ENCODE results near the gene AQP2. TPM values are rescaled to one million over a fixed set of nuclear protein-coding genes. Genes with fewer than 3 reads are reported as not detected.
A peak's percentile ranks its signal among the peaks of the same experiment; 100 is the strongest.

Gene AQP2
- total RNA-seq, 2 donors from 2014 or later, result 3.0 TPM; not detected in 1

DNA sequence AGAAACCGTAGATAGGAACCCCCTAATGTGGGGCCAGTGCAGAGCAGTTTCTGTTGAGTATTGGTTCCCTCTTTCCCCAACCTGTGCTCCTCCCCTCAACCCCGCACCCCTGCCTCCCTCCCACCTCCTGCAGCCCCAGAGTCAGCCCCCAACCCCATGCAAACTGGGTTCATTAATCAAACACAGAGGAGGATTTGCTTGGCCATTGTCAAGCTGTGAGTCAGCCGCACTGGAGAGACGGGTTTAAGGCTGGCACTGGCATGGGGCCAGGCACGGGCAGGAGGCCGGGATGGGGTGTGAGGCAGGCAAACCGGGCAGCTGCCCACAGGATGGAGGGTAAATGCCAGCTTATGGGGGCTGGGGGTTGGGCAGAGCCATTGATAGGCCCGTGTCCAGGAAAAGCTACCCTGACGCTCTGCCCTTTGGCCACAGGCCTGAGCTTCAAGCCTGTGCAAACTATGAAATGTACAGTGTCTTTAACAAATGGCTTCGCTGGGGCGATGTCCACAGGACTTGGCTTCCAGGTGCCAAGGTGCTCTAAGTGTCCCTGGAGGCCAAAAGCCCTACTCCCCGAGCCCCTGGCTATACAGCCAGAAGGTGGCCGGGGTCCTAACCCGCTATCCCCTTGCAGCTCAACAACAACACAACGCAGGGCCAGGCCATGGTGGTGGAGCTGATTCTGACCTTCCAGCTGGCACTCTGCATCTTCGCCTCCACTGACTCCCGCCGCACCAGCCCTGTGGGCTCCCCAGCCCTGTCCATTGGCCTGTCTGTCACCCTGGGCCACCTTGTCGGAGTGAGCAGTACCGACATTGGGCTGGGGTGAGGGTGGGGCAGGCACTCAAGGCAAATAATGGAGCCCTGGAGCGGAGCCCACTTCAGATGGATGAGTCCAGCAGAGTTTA lies 12.6 kb downstream of the AQP2 start:
- ATAC-seq (ENCODE audit: insufficient number of reproducible peaks, low FRiP score, low read depth) (no peak), DNase-seq (ENCODE audit: low spot score) (peak; percentile 38)
- no peaks in the 10 kb centered on the region for H3K36me3 ChIP-seq
- no peak overlapping the region for H3K4me3 ChIP-seq
- no peaks in the 10 kb centered on the region for H3K27me3 ChIP-seq (replicated peaks; ENCODE audit: insufficient read depth)
- H3K4me1 ChIP-seq (ENCODE audit: control insufficient read depth in 1 of 2, low read depth in 2 of 2), result peaks cover 11 to 34% of the 10 kb centered on the region in 2 donors
- TF ChIP-seq, protein P1, sequence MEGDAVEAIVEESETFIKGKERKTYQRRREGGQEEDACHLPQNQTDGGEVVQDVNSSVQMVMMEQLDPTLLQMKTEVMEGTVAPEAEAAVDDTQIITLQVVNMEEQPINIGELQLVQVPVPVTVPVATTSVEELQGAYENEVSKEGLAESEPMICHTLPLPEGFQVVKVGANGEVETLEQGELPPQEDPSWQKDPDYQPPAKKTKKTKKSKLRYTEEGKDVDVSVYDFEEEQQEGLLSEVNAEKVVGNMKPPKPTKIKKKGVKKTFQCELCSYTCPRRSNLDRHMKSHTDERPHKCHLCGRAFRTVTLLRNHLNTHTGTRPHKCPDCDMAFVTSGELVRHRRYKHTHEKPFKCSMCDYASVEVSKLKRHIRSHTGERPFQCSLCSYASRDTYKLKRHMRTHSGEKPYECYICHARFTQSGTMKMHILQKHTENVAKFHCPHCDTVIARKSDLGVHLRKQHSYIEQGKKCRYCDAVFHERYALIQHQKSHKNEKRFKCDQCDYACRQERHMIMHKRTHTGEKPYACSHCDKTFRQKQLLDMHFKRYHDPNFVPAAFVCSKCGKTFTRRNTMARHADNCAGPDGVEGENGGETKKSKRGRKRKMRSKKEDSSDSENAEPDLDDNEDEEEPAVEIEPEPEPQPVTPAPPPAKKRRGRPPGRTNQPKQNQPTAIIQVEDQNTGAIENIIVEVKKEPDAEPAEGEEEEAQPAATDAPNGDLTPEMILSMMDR (IDR thresholded peaks at IDR 0.05), result no peak
- no peaks in the 10 kb centered on the region for H3K9me3 ChIP-seq
- no peak overlapping the region for H3K27ac ChIP-seq

DNA sequence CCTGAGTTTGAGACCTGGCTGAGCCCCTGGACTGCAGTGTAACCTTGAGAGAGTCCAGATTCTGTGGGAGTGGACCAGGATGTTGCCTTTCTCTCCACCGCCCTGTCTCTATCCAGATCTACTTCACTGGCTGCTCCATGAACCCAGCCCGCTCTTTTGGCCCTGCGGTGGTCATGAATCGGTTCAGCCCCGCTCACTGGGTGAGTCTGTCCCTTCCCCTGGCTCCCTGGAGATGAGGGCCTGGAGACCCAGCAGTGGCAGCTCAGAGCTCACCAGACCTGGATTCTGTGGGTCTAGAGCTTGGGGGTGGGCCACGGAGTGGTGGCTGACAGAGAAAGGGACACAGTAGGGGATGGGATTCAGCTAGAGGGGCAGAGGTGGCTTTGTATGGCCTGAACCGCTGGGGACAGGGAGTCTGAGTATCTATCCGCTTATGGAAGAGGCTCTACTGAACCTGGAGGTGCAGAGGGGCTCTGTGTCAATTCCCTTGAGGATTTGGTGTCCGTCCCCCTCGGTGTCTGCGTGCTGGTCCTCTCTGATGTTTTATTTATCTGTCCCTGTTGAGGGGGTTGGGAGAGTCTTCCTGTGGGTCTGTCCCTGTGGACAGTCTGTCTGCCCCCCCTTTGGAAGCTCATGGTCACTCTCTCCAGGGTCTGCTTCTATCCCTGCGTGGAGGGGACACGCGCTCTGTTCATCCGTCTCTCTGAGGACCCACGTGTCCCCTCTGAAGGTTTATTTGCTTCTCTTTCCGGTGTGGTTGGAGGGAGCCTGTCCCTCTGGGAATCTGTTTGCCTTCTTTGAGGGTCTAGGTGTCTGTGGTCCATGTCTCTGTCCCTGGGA lies 13.7 kb downstream of the AQP2 start:
- ATAC-seq (ENCODE audit: insufficient number of reproducible peaks, low FRiP score, low read depth) (no peak), DNase-seq (ENCODE audit: low spot score) (no peak)
- H3K4me3 ChIP-seq, result no peak overlapping the region
- peaks cover 11 to 34% of the 10 kb centered on the region in 2 donors for H3K4me1 ChIP-seq (ENCODE audit: control insufficient read depth in 1 of 2, low read depth in 2 of 2)
- no peak overlapping the region for H3K27ac ChIP-seq
- H3K27me3 ChIP-seq (replicated peaks; ENCODE audit: insufficient read depth), result no peaks in the 10 kb centered on the region
- TF ChIP-seq, protein P1 (IDR thresholded peaks at IDR 0.05), result no peak
- H3K9me3 ChIP-seq, result no peaks in the 10 kb centered on the region
- H3K36me3 ChIP-seq, result no peaks in the 10 kb centered on the region

GRCh38 chr12:49964849-49965624 lies 14.5 kb downstream of the AQP2 start:
- Histone ChIP-seq H3K4me1 (ENCODE audit: control insufficient read depth in 1 of 2, low read depth in 2 of 2) (peaks cover 9 to 28% of the 10 kb centered on the region in 2 donors), H3K36me3 (no peaks in the 10 kb centered on the region), H3K27me3 (replicated peaks; ENCODE audit: insufficient read depth) (no peaks in the 10 kb centered on the region), H3K4me3 (no peak overlapping the region), H3K27ac (no peak overlapping the region), H3K9me3 (no peaks in the 10 kb centered on the region)
- TF ChIP-seq, protein P1 (IDR thresholded peaks at IDR 0.05), result no peak
- no peak for ATAC-seq (ENCODE audit: insufficient number of reproducible peaks, low FRiP score, low read depth)
- DNase-seq (ENCODE audit: low spot score), result no peak

- H3K27ac ChIP-seq, result no peak overlapping the region
- TF ChIP-seq, protein P1 (IDR thresholded peaks at IDR 0.05), result no peak
- H3K27me3 ChIP-seq (replicated peaks; ENCODE audit: insufficient read depth), result no peaks in the 10 kb centered on the region
- DNase-seq (ENCODE audit: low spot score) (no peak), ATAC-seq (ENCODE audit: insufficient number of reproducible peaks, low FRiP score, low read depth) (no peak)
- H3K4me3 ChIP-seq, result no peak overlapping the region
- no peaks in the 10 kb centered on the region for H3K36me3 ChIP-seq
- no peaks in the 10 kb centered on the region for H3K9me3 ChIP-seq
- peaks cover 8 to 23% of the 10 kb centered on the region in 2 donors for H3K4me1 ChIP-seq (ENCODE audit: control insufficient read depth in 1 of 2, low read depth in 2 of 2)
Measured at GRCh38 chr12:49965836-49966235, 15.3 kb downstream of the AQP2 start.
